CD14-positive monocyte (primary cell): ENCODE data around the gene MAN1C1. TPM values are rescaled to one million over a fixed set of nuclear protein-coding genes. Genes with fewer than 3 reads are reported as not detected.
A peak's percentile ranks its signal among the peaks of the same experiment; 100 is the strongest.
"Not testable (repeated sequence)": the region's sequence is repeated elsewhere in the genome, so short reads cannot be mapped to it uniquely, and the experiment has no call there.

Source experiments
- DNase-seq, 3 donors: peaks; one replicate each; pipeline ENCODE4 v3.0.0-alpha.2; 2011 to 2022
- H2AFZ ChIP-seq: 2 replicates; pipeline ENCODE4 v1.6.0; 2012; ENCODE audit warnings: mild to moderate bottlenecking, low read depth, low read length, inconsistent platforms; ENCODE audit not compliant: insufficient read depth, poor library complexity, severe bottlenecking
- H3K27ac ChIP-seq, 2 donors: 1 replicate in 1 of 2; 2 replicates in 1 of 2; pipeline ENCODE4 v1.5.1; 2012 to 2013; ENCODE audit warnings: low read length in 2 of 2, control low read depth in 1 of 2, inconsistent platforms in 1 of 2, low read depth in 1 of 2, mild to moderate bottlenecking in 1 of 2
- H3K27me3 ChIP-seq, 2 donors: one replicate each; pipeline versions ENCODE4 v1.6.0 to v1.6.1; 2011 to 2013; ENCODE audit warnings: low read length in 2 of 2; ENCODE audit not compliant: control insufficient read depth in 2 of 2, insufficient read depth in 2 of 2
- H3K36me3 ChIP-seq, 2 donors: replicated peaks in 1 of 2; 1 replicate in 1 of 2; 2 replicates in 1 of 2; pipeline versions ENCODE4 v1.5.1 to v1.6.1; 2012 to 2013; ENCODE audit warnings: low read length in 2 of 2, control low read depth in 1 of 2, inconsistent platforms in 1 of 2, mild to moderate bottlenecking in 1 of 2; ENCODE audit not compliant: insufficient read depth in 2 of 2, control insufficient read depth in 1 of 2
- H3K4me1 ChIP-seq, 2 donors: 1 replicate in 1 of 2; 2 replicates in 1 of 2; pipeline versions ENCODE4 v1.5.1 to v1.6.1; 2012 to 2013; ENCODE audit warnings: low read length in 2 of 2, control low read depth in 1 of 2, inconsistent platforms in 1 of 2, mild to moderate bottlenecking in 1 of 2, moderate library complexity in 1 of 2; ENCODE audit not compliant: insufficient read depth in 2 of 2, control insufficient read depth in 1 of 2
- H3K4me2 ChIP-seq: replicated peaks from 2 replicates; pipeline ENCODE3; 2012; ENCODE audit warnings: low read length, moderate library complexity, mild to moderate bottlenecking; ENCODE audit not compliant: poor library complexity, severe bottlenecking; ENCODE audit errors: extremely low read depth
- H3K4me3 ChIP-seq, 3 experiments: fragments of 200-600 bp in 1 of 3; sonication (generic) in 1 of 3; replicated peaks in 1 of 3; 1 replicate in 2 of 3; 2 replicates in 1 of 3; pipeline ENCODE4 v1.5.1; 2011 to 2013; ENCODE audit warnings: low read length in 3 of 3, mild to moderate bottlenecking in 3 of 3, control low read depth in 2 of 3, low read depth in 2 of 3, inconsistent platforms in 1 of 3, moderate library complexity in 1 of 3
- H3K79me2 ChIP-seq: 2 replicates; pipeline ENCODE4 v1.6.0; 2012; ENCODE audit warnings: mild to moderate bottlenecking, control low read depth, inconsistent platforms, low read length, moderate library complexity; ENCODE audit not compliant: insufficient read depth
- H3K9ac ChIP-seq: 2 replicates; pipeline ENCODE4 v1.6.0; 2017; ENCODE audit warnings: low read length, mild to moderate bottlenecking; ENCODE audit not compliant: insufficient read depth, poor library complexity, severe bottlenecking
- H3K9me3 ChIP-seq, 2 donors: replicated peaks in 1 of 2; 1 replicate in 1 of 2; 2 replicates in 1 of 2; pipeline versions ENCODE4 v1.5.1 to v1.6.1; 2012 to 2013; ENCODE audit warnings: low read length in 2 of 2, control low read depth in 1 of 2; ENCODE audit not compliant: control insufficient read depth in 1 of 2, insufficient read depth in 1 of 2
- H4K20me1 ChIP-seq: 2 replicates; pipeline ENCODE4 v1.6.0; 2012; ENCODE audit warnings: mild to moderate bottlenecking, low read length, control low read depth, moderate library complexity; ENCODE audit not compliant: insufficient read depth
- H3K27ac Mint-ChIP-seq, 7 donors: one replicate each; pipeline ENCODE4 v1.8.0; 2020; ENCODE audit warnings: mild to moderate bottlenecking in 7 of 7, mixed read lengths in 7 of 7, moderate library complexity in 6 of 7, inconsistent platforms in 2 of 7
- H3K27me3 Mint-ChIP-seq, 3 donors: one replicate each; pipeline ENCODE4 v1.8.0; 2021 to 2022; ENCODE audit warnings: low read depth in 3 of 3, mild to moderate bottlenecking in 3 of 3, mixed read lengths in 3 of 3, moderate library complexity in 3 of 3, inconsistent platforms in 1 of 3
- H3K36me3 Mint-ChIP-seq, 2 donors: one replicate each; pipeline ENCODE4 v1.8.0; 2020; ENCODE audit warnings: mixed read lengths in 2 of 2, inconsistent platforms in 1 of 2, mild to moderate bottlenecking in 1 of 2
- H3K4me1 Mint-ChIP-seq: one replicate; pipeline ENCODE4 v1.8.0; 2020; ENCODE audit warnings: mild to moderate bottlenecking, mixed read lengths
- H3K4me3 Mint-ChIP-seq, 2 donors: one replicate each; pipeline ENCODE4 v1.8.0; 2020; ENCODE audit warnings: mild to moderate bottlenecking in 2 of 2, mixed read lengths in 2 of 2, moderate library complexity in 1 of 2
- H3K9me3 Mint-ChIP-seq, 7 donors: one replicate each; pipeline ENCODE4 v1.8.0; 2020 to 2022; ENCODE audit warnings: mixed read lengths in 7 of 7, mild to moderate bottlenecking in 6 of 7, moderate library complexity in 6 of 7, inconsistent platforms in 2 of 7
- CTCF ChIP-seq: fragments of 200-600 bp; IDR thresholded peaks from one replicate; pipeline ENCODE4 v1.8.0; 2022; ENCODE audit warnings: antibody characterized with exemption, mild to moderate bottlenecking
- WGBS: methylation state at CpG from one replicate; pipeline ENCODE4 v1.1.5; 2013; ENCODE audit warnings: missing lambda C conversion rate; ENCODE audit not compliant: insufficient coverage; 5-methylcytosine and 5-hydroxymethylcytosine counted together
- intact Hi-C, 2 donors: fragments of 100-400 bp; cut with micrococcal nuclease; formaldehyde crosslinking; loops; one replicate each; pipeline versions ENCODE4 v1.15.0 to v1.15.1; 2023
- polyA plus RNA-seq, 3 donors: library from polyadenylated mRNA; depleted of rRNA in 1 of 3; unstranded in 2 of 3; stranded (reverse) in 1 of 3; fragments of 300-500 nt in 2 of 3; fragments of >200 nt in 1 of 3; fragmentation: Illumina TruSeq in 2 of 3; gene quantifications; 1 replicate in 2 of 3; 2 replicates in 1 of 3; pipeline ENCODE4 v1.2.3, GENCODE V29; 2012 to 2021

Gene MAN1C1
- polyA plus RNA-seq, 3 donors = 1.2 to 7.2 (median 1.7) TPM

GRCh38 chr1:25598879-25599278 is 17.7 kb upstream of the MAN1C1 start:
- Histone ChIP-seq H3K4me3 (no peak overlapping the region), H3K9ac (no peak overlapping the region), H2AFZ (no peak overlapping the region), H3K9me3 (peaks cover 0 to 3% of the 10 kb centered on the region in 2 donors), H3K27ac (no peak overlapping the region), H3K36me3 (no peaks in the 10 kb centered on the region), H4K20me1 (no peaks in the 10 kb centered on the region), H3K27me3 (no peaks in the 10 kb centered on the region), H3K79me2 (no peaks in the 10 kb centered on the region), H3K4me2 (no peak overlapping the region), H3K4me1 (no peaks in the 10 kb centered on the region)
- Mint-ChIP-seq H3K9me3 (peaks cover 0 to 3% (median 0%) of the 10 kb centered on the region in 7 donors), H3K4me1 (no peaks in the 10 kb centered on the region), H3K27me3 (peaks cover 2 to 7% (median 6%) of the 10 kb centered on the region in 3 donors), H3K36me3 (no peaks in the 10 kb centered on the region), H3K27ac (no peak overlapping the region), H3K4me3 (no peak overlapping the region)
- no peak for DNase-seq
- no CpG with 5 or more reads among the region's 1 CpG for WGBS
- intact Hi-C loops = no loop called here
- TF ChIP-seq CTCF = no peak

- H3K27ac Mint-ChIP-seq = peak overlapping the region in 1 of 7 donors; percentile 16
- Histone ChIP-seq H4K20me1 (no peaks in the 10 kb centered on the region), H3K79me2 (no peaks in the 10 kb centered on the region), H3K9me3 (peaks cover 0 to 3% of the 10 kb centered on the region in 2 donors), H3K4me3 (no peak overlapping the region), H2AFZ (no peak overlapping the region), H3K27ac (no peak overlapping the region), H3K4me2 (no peak overlapping the region), H3K4me1 (no peaks in the 10 kb centered on the region), H3K27me3 (no peaks in the 10 kb centered on the region), H3K36me3 (no peaks in the 10 kb centered on the region), H3K9ac (no peak overlapping the region)
- peaks cover 0 to 3% (median 0%) of the 10 kb centered on the region in 7 donors for H3K9me3 Mint-ChIP-seq
- peaks cover 4 to 7% (median 4%) of the 10 kb centered on the region in 3 donors for H3K27me3 Mint-ChIP-seq
- no peak for TF ChIP-seq CTCF
- WGBS = 40% methylated on average over 1 of the region's 7 CpGs
- no peak for DNase-seq
- intact Hi-C loops = no loop called here
- no peak overlapping the region for H3K4me3 Mint-ChIP-seq
- H3K36me3 Mint-ChIP-seq = no peaks in the 10 kb centered on the region
- H3K4me1 Mint-ChIP-seq = no peaks in the 10 kb centered on the region
These were observed 16.5 kb upstream of the MAN1C1 start for GRCh38 chr1:25599969-25600610.

GRCh38 chr1:25600971-25601699 is 15.5 kb upstream of the MAN1C1 start:
- whole genome bisulfite sequencing = 84% methylated on average over 3 of the region's 5 CpGs
- H3K36me3 Mint-ChIP-seq, H3K36me3 ChIP-seq, H3K4me1 Mint-ChIP-seq, H3K9ac ChIP-seq, H3K4me3 Mint-ChIP-seq, H3K4me2 ChIP-seq, H3K27me3 Mint-ChIP-seq, H3K27me3 ChIP-seq, H3K79me2 ChIP-seq, H3K9me3 ChIP-seq, H3K9me3 Mint-ChIP-seq, H2AFZ ChIP-seq, DNase-seq, H3K27ac ChIP-seq, intact Hi-C loops, H3K27ac Mint-ChIP-seq, H3K4me1 ChIP-seq, H3K4me3 ChIP-seq, H4K20me1 ChIP-seq: not testable (repeated sequence)
